ENCODE data around the gene SSBP2.

DNA sequence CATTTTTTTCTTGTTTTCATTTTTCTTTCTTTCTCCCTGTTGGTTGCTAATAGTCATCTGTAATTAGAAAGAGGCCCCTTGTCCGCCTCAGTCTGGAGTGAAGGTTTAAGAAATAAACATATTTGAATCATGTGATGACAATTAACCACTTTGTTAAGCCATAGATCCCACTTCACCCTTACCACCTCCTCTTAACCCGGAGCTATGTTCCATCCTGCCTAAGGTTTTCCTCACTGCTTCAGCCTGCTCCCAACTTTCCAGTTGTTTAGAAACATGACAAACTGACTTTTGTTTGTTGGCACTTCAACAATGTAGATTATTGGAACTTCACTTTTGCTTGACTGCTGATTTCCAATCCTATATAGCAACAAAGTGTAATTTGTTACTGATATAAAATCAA is 37.4 kb upstream of the SSBP2 start:
- TF ChIP-seq, protein P1, sequence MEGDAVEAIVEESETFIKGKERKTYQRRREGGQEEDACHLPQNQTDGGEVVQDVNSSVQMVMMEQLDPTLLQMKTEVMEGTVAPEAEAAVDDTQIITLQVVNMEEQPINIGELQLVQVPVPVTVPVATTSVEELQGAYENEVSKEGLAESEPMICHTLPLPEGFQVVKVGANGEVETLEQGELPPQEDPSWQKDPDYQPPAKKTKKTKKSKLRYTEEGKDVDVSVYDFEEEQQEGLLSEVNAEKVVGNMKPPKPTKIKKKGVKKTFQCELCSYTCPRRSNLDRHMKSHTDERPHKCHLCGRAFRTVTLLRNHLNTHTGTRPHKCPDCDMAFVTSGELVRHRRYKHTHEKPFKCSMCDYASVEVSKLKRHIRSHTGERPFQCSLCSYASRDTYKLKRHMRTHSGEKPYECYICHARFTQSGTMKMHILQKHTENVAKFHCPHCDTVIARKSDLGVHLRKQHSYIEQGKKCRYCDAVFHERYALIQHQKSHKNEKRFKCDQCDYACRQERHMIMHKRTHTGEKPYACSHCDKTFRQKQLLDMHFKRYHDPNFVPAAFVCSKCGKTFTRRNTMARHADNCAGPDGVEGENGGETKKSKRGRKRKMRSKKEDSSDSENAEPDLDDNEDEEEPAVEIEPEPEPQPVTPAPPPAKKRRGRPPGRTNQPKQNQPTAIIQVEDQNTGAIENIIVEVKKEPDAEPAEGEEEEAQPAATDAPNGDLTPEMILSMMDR (IDR thresholded peaks at IDR 0.05; ENCODE audit: borderline replicate concordance, extremely low read depth, low read length, poor library complexity, severe bottlenecking): no peak
- TF ChIP-seq EZH2 (IDR thresholded peaks at IDR 0.05; ENCODE audit: borderline replicate concordance, low read depth, low read length, severe bottlenecking): no peak
